ENCODE results near the gene PARS2. TPM values are rescaled to one million over a fixed set of nuclear protein-coding genes. Genes with fewer than 3 reads are reported as not detected.
A peak's percentile ranks its signal among the peaks of the same experiment; 100 is the strongest.

PARS2 gene
- total RNA-seq, 1 donor from 2014 or later = 6.5 TPM

DNA sequence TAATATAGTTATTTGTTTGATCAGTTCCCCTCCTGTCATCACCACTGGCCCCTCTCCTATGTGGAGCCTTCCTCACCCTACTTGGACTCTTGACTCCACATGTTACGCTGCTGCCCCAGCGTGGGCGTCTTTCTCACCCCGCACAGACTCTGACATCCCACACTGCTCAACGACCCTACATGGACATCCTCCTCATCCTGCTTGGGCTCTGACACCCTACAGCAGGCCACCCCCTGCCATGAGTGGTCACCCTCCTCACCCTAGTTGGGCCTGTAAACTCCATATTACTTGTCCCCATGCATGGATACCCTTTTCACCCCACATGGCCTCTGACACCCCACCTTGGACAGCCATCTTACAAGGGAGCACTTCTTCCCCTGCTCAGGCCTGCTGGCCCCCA, 27.6 kb downstream of the PARS2 start:
- Mint-ChIP-seq H3K4me1 (ENCODE audit: unreplicated experiment) (no peaks in the 10 kb centered on the region), H3K27me3 (ENCODE audit: unreplicated experiment) (no peaks in the 10 kb centered on the region), H3K4me3 (ENCODE audit: unreplicated experiment) (no peak overlapping the region), H3K36me3 (ENCODE audit: low read depth, unreplicated experiment) (peaks cover 39% of the 10 kb centered on the region), H3K9me3 (ENCODE audit: unreplicated experiment) (no peaks in the 10 kb centered on the region), H3K27ac (ENCODE audit: unreplicated experiment) (peak overlapping the region; percentile 21)
- TF ChIP-seq, protein P1, sequence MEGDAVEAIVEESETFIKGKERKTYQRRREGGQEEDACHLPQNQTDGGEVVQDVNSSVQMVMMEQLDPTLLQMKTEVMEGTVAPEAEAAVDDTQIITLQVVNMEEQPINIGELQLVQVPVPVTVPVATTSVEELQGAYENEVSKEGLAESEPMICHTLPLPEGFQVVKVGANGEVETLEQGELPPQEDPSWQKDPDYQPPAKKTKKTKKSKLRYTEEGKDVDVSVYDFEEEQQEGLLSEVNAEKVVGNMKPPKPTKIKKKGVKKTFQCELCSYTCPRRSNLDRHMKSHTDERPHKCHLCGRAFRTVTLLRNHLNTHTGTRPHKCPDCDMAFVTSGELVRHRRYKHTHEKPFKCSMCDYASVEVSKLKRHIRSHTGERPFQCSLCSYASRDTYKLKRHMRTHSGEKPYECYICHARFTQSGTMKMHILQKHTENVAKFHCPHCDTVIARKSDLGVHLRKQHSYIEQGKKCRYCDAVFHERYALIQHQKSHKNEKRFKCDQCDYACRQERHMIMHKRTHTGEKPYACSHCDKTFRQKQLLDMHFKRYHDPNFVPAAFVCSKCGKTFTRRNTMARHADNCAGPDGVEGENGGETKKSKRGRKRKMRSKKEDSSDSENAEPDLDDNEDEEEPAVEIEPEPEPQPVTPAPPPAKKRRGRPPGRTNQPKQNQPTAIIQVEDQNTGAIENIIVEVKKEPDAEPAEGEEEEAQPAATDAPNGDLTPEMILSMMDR (IDR thresholded peaks at IDR 0.05; ENCODE audit: unreplicated experiment) = no peak
- DNase-seq (ENCODE audit: low spot score) = no peak

- Mint-ChIP-seq H3K4me1 (ENCODE audit: unreplicated experiment) (no peaks in the 10 kb centered on the region), H3K9me3 (ENCODE audit: unreplicated experiment) (no peaks in the 10 kb centered on the region), H3K27ac (ENCODE audit: unreplicated experiment) (no peak overlapping the region), H3K36me3 (ENCODE audit: low read depth, unreplicated experiment) (peaks cover 40% of the 10 kb centered on the region), H3K27me3 (ENCODE audit: unreplicated experiment) (no peaks in the 10 kb centered on the region), H3K4me3 (ENCODE audit: unreplicated experiment) (no peak overlapping the region)
- TF ChIP-seq, protein P1 (IDR thresholded peaks at IDR 0.05; ENCODE audit: unreplicated experiment) = no peak
- no peak for DNase-seq (ENCODE audit: low spot score)
Observed at GRCh38 chr1:54728027-54728426, 36.3 kb downstream of the PARS2 start.

GRCh38 chr1:54724771-54725170, 39.6 kb downstream of the PARS2 start:
- no peaks in the 10 kb centered on the region for H3K4me1 Mint-ChIP-seq (ENCODE audit: unreplicated experiment)
- H3K27me3 Mint-ChIP-seq (ENCODE audit: unreplicated experiment) = no peaks in the 10 kb centered on the region
- peak overlapping the region; percentile 7 for H3K4me3 Mint-ChIP-seq (ENCODE audit: unreplicated experiment)
- peaks cover 36% of the 10 kb centered on the region for H3K36me3 Mint-ChIP-seq (ENCODE audit: low read depth, unreplicated experiment)
- H3K9me3 Mint-ChIP-seq (ENCODE audit: unreplicated experiment) = no peaks in the 10 kb centered on the region
- no peak overlapping the region for H3K27ac Mint-ChIP-seq (ENCODE audit: unreplicated experiment)
- no peak for DNase-seq (ENCODE audit: low spot score)
- TF ChIP-seq, protein P1 (IDR thresholded peaks at IDR 0.05; ENCODE audit: unreplicated experiment) = no peak

- Mint-ChIP-seq H3K27ac (ENCODE audit: unreplicated experiment) (no peak overlapping the region), H3K9me3 (ENCODE audit: unreplicated experiment) (no peaks in the 10 kb centered on the region), H3K4me3 (ENCODE audit: unreplicated experiment) (peak overlapping the region; percentile 68), H3K36me3 (ENCODE audit: low read depth, unreplicated experiment) (peaks cover 36% of the 10 kb centered on the region), H3K27me3 (ENCODE audit: unreplicated experiment) (no peaks in the 10 kb centered on the region), H3K4me1 (ENCODE audit: unreplicated experiment) (no peaks in the 10 kb centered on the region)
- TF ChIP-seq, protein P1 (IDR thresholded peaks at IDR 0.05; ENCODE audit: unreplicated experiment) = no peak
- DNase-seq (ENCODE audit: low spot score) = no peak
Observed at GRCh38 chr1:54723985-54724384, 40.3 kb downstream of the PARS2 start.

DNA sequence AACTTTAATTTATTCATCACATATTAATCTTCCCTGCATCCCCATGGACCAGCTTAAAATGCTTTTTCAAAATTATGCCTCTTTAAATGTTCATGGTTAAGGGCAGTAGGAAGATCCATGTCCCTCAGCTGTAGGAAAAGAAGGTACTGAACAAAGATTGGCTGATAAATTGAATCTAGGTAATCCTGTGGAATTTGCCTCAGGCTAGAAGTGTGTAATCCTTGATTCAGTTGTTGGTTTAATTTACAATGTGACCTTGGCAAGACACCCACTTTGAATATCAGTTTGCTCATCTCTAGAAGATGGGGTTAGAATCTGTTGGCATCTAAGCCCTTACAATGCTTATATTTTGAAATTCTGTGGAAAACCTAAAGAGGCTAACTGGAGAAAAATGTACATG, 42.6 kb downstream of the PARS2 start:
- Mint-ChIP-seq H3K27ac (ENCODE audit: unreplicated experiment) (no peak overlapping the region), H3K4me1 (ENCODE audit: unreplicated experiment) (no peaks in the 10 kb centered on the region), H3K36me3 (ENCODE audit: low read depth, unreplicated experiment) (peaks cover 32% of the 10 kb centered on the region), H3K4me3 (ENCODE audit: unreplicated experiment) (no peak overlapping the region), H3K9me3 (ENCODE audit: unreplicated experiment) (no peaks in the 10 kb centered on the region), H3K27me3 (ENCODE audit: unreplicated experiment) (no peaks in the 10 kb centered on the region)
- TF ChIP-seq, protein P1 (IDR thresholded peaks at IDR 0.05; ENCODE audit: unreplicated experiment) = no peak
- no peak for DNase-seq (ENCODE audit: low spot score)
